CD4-positive, CD25-positive, alpha-beta regulatory T cell (primary cell): ENCODE data around the gene LCMT1. TPM values are rescaled to one million over a fixed set of nuclear protein-coding genes. Genes with fewer than 3 reads are reported as not detected.
"Not testable (repeated sequence)": the region's sequence is repeated elsewhere in the genome, so short reads cannot be mapped to it uniquely, and the experiment has no call there.

Experiments
- ATAC-seq, 2 donors: fragments of 150-1000 bp; cut with Tn5 transposase; one replicate each; pipeline ENCODE4 v1.10.0; 2021; ENCODE audit warnings: low read depth in 2 of 2, moderate number of reproducible peaks in 2 of 2, moderate library complexity in 1 of 2
- DNase-seq, 3 donors: peaks; one replicate each; pipeline versions ENCODE4 v3.0.0 to v3.0.0-alpha.2; 2012 to 2022; ENCODE audit warnings: mixed read lengths in 1 of 3
- H3K27ac ChIP-seq: one replicate; pipeline ENCODE4 v1.7.0; 2013; ENCODE audit warnings: mild to moderate bottlenecking, low read length; ENCODE audit not compliant: insufficient read depth, poor library complexity, severe bottlenecking
- H3K27me3 ChIP-seq: one replicate; pipeline ENCODE4 v1.7.0; 2013; ENCODE audit warnings: low read length; ENCODE audit not compliant: control insufficient read depth, insufficient read depth
- H3K36me3 ChIP-seq: one replicate; pipeline ENCODE4 v1.7.0; 2013; ENCODE audit warnings: mild to moderate bottlenecking, low read length, moderate library complexity; ENCODE audit not compliant: control insufficient read depth, insufficient read depth
- H3K4me1 ChIP-seq: 2 replicates; pipeline ENCODE4 v1.7.0; 2013; ENCODE audit warnings: mild to moderate bottlenecking, low read length; ENCODE audit not compliant: insufficient read depth, control insufficient read depth, poor library complexity, severe bottlenecking
- H3K4me3 ChIP-seq: one replicate; pipeline ENCODE4 v1.7.0; 2013; ENCODE audit warnings: low read depth, mild to moderate bottlenecking, low read length, moderate library complexity
- H3K9me3 ChIP-seq, 2 experiments: 1 replicate in 1 of 2; 2 replicates in 1 of 2; pipeline ENCODE4 v1.7.0; 2013; ENCODE audit warnings: low read length in 2 of 2, mild to moderate bottlenecking in 1 of 2, moderate library complexity in 1 of 2; ENCODE audit not compliant: control insufficient read depth in 2 of 2
- H3K27ac Mint-ChIP-seq, 3 donors: one replicate each; pipeline ENCODE4 v1.8.0; 2020 to 2022; ENCODE audit warnings: mild to moderate bottlenecking in 3 of 3, mixed read lengths in 3 of 3, moderate library complexity in 2 of 3
- H3K27me3 Mint-ChIP-seq: one replicate; pipeline ENCODE4 v1.8.0; 2022; ENCODE audit warnings: mild to moderate bottlenecking, mixed read lengths
- H3K36me3 Mint-ChIP-seq: one replicate; pipeline ENCODE4 v1.8.0; 2020; ENCODE audit warnings: mixed read lengths
- H3K4me1 Mint-ChIP-seq, 4 donors: one replicate each; pipeline ENCODE4 v1.8.0; 2020 to 2022; ENCODE audit warnings: mixed read lengths in 4 of 4, mild to moderate bottlenecking in 1 of 4
- H3K4me3 Mint-ChIP-seq, 4 donors: one replicate each; pipeline ENCODE4 v1.8.0; 2020 to 2022; ENCODE audit warnings: mild to moderate bottlenecking in 4 of 4, mixed read lengths in 4 of 4, moderate library complexity in 3 of 4
- H3K9me3 Mint-ChIP-seq, 7 donors: one replicate each; pipeline ENCODE4 v1.8.0; 2020 to 2022; ENCODE audit warnings: mixed read lengths in 7 of 7, mild to moderate bottlenecking in 3 of 7, moderate library complexity in 2 of 7
- polyA plus RNA-seq, 4 donors: library from polyadenylated mRNA; unstranded; fragments of 300-500 nt; fragmentation: Illumina TruSeq; gene quantifications; one replicate each; pipeline ENCODE4 v1.2.3, GENCODE V29; 2021
- total RNA-seq: library from RNA; stranded (reverse); gene quantifications from one replicate; pipeline ENCODE4 v1.2.3, GENCODE V29; 2022

The LCMT1 gene
- total and polyA plus RNA-seq, 5 donors from 2014 or later: 44.0 to 70.3 (median 50.5) TPM

DNA sequence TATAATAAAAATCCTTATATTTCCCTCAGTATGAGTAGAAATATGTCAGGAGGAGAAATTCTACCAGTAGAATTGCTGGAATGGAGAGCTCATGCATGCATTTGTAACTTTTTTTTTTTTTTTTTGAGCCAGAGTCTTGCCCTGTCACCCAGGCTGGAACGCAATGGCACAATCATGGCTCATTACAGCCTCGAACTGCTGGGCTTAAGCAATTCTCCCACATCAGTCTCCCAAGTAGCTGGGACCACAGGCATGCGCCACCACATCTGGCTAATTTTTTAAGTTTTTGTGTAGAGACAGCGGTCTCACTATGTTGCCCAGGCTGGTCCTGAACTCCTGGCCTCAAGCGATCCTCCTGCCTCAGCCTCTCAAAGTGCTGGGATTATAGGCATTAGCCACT, 21.2 kb downstream of the LCMT1 start:
- H3K27ac Mint-ChIP-seq, H3K27me3 Mint-ChIP-seq, H3K4me3 Mint-ChIP-seq, H3K4me3 ChIP-seq, DNase-seq, H3K4me1 Mint-ChIP-seq, H3K4me1 ChIP-seq, H3K27ac ChIP-seq, H3K9me3 Mint-ChIP-seq, H3K9me3 ChIP-seq, ATAC-seq, H3K27me3 ChIP-seq: not testable (repeated sequence)
- H3K36me3 ChIP-seq: peaks cover 50% of the 10 kb centered on the region
- peaks cover 35% of the 10 kb centered on the region for H3K36me3 Mint-ChIP-seq

DNA sequence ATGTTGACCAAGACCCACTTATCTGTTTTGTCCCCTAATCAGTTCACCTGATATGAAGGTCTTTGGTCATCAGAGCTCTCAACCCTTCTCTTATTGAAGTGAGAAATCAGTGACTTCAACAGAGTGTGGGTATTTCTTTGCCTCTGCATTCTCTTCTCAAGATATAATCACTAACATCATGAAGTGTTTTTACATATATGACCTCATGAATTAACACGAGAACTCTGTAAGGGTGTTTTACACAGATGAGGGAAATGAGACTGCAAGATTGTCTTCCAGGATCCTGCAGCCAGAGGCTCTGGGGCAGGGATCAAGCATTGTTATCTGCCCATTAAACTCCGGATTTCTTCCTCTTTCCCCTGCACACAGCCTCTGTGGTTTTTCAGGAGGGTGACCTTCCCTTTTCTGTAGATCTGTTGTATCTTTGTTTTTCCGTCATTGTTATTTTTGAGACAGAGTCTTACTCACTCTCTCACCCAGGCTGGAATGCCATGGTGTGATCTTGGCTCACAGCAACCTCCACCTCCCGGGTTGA, 22.7 kb downstream of the LCMT1 start:
- Histone ChIP-seq H3K27ac (no peak overlapping the region), H3K27me3 (no peaks in the 10 kb centered on the region), H3K9me3 (no peaks in the 10 kb centered on the region), H3K4me3 (no peak overlapping the region), H3K36me3 (peaks cover 50% of the 10 kb centered on the region), H3K4me1 (no peaks in the 10 kb centered on the region)
- H3K36me3 Mint-ChIP-seq: peaks cover 40% of the 10 kb centered on the region
- DNase-seq (no peak), ATAC-seq (no peak)
- peak overlapping the region in 1 of 3 donors; percentile 78 for H3K27ac Mint-ChIP-seq
- peaks cover 0 to 3% (median 0%) of the 10 kb centered on the region in 4 donors for H3K4me1 Mint-ChIP-seq
- H3K4me3 Mint-ChIP-seq: no peak overlapping the region
- H3K9me3 Mint-ChIP-seq: no peaks in the 10 kb centered on the region
- H3K27me3 Mint-ChIP-seq: no peaks in the 10 kb centered on the region

DNA sequence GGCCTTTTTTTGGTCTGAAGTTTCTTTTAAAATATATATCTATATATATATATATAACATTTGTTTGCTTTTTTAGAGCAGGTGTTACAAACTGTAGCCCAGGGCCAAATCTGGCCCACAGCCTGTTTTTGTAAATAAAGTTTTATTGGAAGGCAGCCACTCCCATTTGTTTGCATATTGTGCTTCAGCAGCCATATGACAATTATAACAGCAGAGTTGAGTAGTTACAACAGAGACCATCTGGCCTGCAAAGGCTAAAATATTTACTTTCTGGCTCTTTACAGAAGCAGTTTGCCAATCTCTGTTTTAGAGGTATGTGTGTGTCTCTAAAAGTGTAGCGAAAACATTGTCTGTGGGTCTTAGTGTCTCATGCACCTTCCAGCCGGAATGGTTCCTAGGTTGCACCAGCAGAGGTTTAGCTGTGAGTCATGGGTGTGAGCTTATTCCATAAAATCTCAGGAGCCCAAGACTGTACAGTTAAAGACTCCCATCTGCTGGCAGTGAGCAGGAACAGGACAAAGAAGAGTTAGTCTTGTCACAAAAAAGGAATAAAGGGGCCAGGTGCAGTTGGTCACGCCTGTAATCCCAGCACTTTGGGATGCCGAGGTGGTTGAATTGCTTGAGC, 23.8 kb downstream of the LCMT1 start:
- Histone ChIP-seq H3K36me3 (peaks cover 61% of the 10 kb centered on the region), H3K4me1 (no peaks in the 10 kb centered on the region)
- H3K27ac Mint-ChIP-seq: peak overlapping the region in 1 of 3 donors; percentile 35

DNA sequence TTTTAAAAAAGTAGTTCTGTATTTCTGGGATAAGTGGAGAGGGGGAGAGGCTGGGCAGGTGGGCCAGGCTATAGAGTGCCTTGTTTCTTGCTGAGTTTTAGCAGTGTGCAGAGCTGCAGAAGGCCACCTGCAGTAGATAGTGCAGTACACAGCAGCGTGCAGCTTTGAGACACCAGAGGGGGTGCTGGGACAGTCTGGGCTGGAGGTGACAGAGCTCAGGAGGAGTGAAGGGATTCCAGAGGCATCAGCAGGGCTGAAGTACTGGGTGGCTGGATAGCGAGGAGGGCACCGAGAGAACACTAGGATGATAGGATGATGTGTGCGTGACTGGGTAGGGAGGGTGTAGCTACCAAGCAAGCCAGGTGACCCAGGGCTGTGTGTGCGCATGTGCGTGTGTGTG, 26.6 kb downstream of the LCMT1 start:
- Histone ChIP-seq H3K4me1 (no peaks in the 10 kb centered on the region), H3K27ac (no peak overlapping the region), H3K36me3 (peaks cover 63% of the 10 kb centered on the region), H3K9me3 (no peaks in the 10 kb centered on the region), H3K27me3 (no peaks in the 10 kb centered on the region), H3K4me3 (no peak overlapping the region)
- peaks cover 0 to 6% (median 0%) of the 10 kb centered on the region in 4 donors for H3K4me1 Mint-ChIP-seq
- ATAC-seq: no peak
- H3K27me3 Mint-ChIP-seq: no peaks in the 10 kb centered on the region
- no peak overlapping the region for H3K4me3 Mint-ChIP-seq
- peak overlapping the region in 2 of 3 donors; percentile 69 to 71 for H3K27ac Mint-ChIP-seq
- H3K9me3 Mint-ChIP-seq: no peaks in the 10 kb centered on the region
- DNase-seq: no peak
- H3K36me3 Mint-ChIP-seq: peaks cover 44% of the 10 kb centered on the region

More for the DNA sequence above, 23.8 kb downstream of the LCMT1 start:
- Histone ChIP-seq H3K9me3 (no peaks in the 10 kb centered on the region), H3K4me3 (no peak overlapping the region), H3K27me3 (no peaks in the 10 kb centered on the region), H3K27ac (no peak overlapping the region)
- Mint-ChIP-seq H3K27me3 (no peaks in the 10 kb centered on the region), H3K4me3 (no peak overlapping the region), H3K4me1 (peaks cover 0 to 3% (median 0%) of the 10 kb centered on the region in 4 donors), H3K36me3 (peaks cover 44% of the 10 kb centered on the region), H3K9me3 (no peaks in the 10 kb centered on the region)
- DNase-seq (no peak), ATAC-seq (no peak)

DNA sequence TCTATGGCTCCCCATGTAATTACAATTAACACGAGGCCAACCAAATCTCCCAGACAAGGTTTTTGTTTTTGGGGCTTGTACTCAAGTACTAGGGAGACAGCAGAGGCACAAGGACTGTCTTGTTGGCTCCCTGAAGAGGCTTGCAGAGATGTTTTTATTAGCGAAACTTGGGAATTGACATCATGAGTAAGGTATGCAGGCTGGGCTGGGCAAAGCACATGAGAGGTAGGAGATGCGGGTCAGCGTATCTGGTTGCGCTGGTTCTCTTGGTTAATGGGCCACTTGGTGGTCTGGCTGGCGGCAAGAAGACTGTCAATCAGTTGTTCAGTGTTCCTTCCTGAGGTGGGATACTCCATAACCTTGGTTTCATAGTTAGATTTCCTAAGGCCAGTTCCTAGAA, 28.9 kb downstream of the LCMT1 start:
- Mint-ChIP-seq H3K36me3 (peaks cover 31% of the 10 kb centered on the region), H3K9me3 (no peaks in the 10 kb centered on the region)
- H3K36me3 ChIP-seq: peaks cover 75% of the 10 kb centered on the region

DNA sequence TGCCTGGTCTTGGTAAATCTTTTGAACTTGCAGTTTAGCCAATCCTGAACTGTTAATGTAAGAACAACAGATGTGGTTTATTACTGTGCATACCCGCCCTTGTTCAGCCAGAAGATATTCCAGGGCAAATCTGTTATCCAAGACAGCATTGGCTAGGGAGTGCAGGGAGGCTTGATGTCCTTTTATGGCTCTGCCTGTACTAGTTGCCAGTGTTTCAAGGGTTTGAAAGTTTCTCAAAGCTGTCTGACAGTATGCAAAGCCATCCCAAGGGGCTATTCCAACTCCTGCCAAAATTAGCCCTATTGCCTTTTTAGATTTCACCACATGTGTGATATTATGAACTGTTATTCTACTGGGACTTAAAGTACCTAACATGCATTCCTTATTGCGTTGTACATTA, 30.1 kb downstream of the LCMT1 start:
- no peaks in the 10 kb centered on the region for H3K27me3 Mint-ChIP-seq
- ATAC-seq (no peak), DNase-seq (no peak)
- H3K9me3 ChIP-seq: no peaks in the 10 kb centered on the region
- H3K36me3 Mint-ChIP-seq: peaks cover 33% of the 10 kb centered on the region
- no peak overlapping the region for H3K27ac ChIP-seq
- no peaks in the 10 kb centered on the region for H3K9me3 Mint-ChIP-seq
- H3K27me3 ChIP-seq: no peaks in the 10 kb centered on the region
- H3K4me3 ChIP-seq: no peak overlapping the region
- peaks cover 0 to 3% (median 0%) of the 10 kb centered on the region in 4 donors for H3K4me1 Mint-ChIP-seq
- H3K27ac Mint-ChIP-seq: no peak overlapping the region
- peaks cover 78% of the 10 kb centered on the region for H3K36me3 ChIP-seq
- no peak overlapping the region for H3K4me3 Mint-ChIP-seq
- H3K4me1 ChIP-seq: no peaks in the 10 kb centered on the region

More for the DNA sequence above, 28.9 kb downstream of the LCMT1 start:
- H3K27ac ChIP-seq: no peak overlapping the region
- Mint-ChIP-seq H3K4me3 (no peak overlapping the region), H3K4me1 (peaks cover 0 to 4% (median 0%) of the 10 kb centered on the region in 4 donors), H3K27me3 (no peaks in the 10 kb centered on the region), H3K27ac (no peak overlapping the region)
- no peak overlapping the region for H3K4me3 ChIP-seq
- DNase-seq (no peak), ATAC-seq (no peak)
- no peaks in the 10 kb centered on the region for H3K27me3 ChIP-seq
- H3K9me3 ChIP-seq: no peaks in the 10 kb centered on the region
- no peaks in the 10 kb centered on the region for H3K4me1 ChIP-seq

DNA sequence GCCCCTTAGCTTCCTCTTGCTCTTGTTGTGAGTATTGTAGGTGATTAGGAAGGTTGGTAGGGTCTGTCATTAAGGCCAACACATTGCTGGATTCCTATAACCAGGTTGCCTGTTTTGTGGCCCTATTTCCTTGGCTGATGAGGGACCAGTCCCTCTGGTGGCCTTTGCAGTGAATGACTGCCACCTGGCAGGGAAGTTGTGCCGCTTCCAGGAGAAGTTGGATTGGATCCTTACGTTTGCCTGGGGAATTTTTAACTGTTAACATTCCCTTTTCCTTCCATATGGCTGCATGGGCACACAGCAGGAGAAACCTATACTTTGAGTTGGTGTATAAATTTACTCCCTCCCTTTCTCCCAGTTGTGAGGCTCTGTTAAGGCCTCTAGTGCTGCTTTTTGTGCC, 32.4 kb downstream of the LCMT1 start:
- no peak for DNase-seq
- no peak overlapping the region for H3K4me3 Mint-ChIP-seq
- no peak overlapping the region for H3K27ac ChIP-seq
- no peak overlapping the region for H3K27ac Mint-ChIP-seq
- no peaks in the 10 kb centered on the region for H3K9me3 Mint-ChIP-seq
- H3K36me3 Mint-ChIP-seq: peaks cover 31% of the 10 kb centered on the region
- no peak for ATAC-seq
- H3K36me3 ChIP-seq: peaks cover 70% of the 10 kb centered on the region
- no peak overlapping the region for H3K4me3 ChIP-seq
- H3K9me3 ChIP-seq: no peaks in the 10 kb centered on the region
- H3K4me1 Mint-ChIP-seq: peaks cover 0 to 4% (median 0%) of the 10 kb centered on the region in 4 donors
- no peaks in the 10 kb centered on the region for H3K27me3 Mint-ChIP-seq
- no peaks in the 10 kb centered on the region for H3K27me3 ChIP-seq
- H3K4me1 ChIP-seq: no peaks in the 10 kb centered on the region
